T-helper 2 cell treated with Interferon-gamma antibody and Interleukin-4, amounts not matched to agents 100 ng/mL and 5 ng/mL, for 36 hours (primary cell): ENCODE results near the gene UBE2E1. TPM values are rescaled to one million over a fixed set of nuclear protein-coding genes. Genes with fewer than 3 reads are reported as not detected.

ENCODE experiments used
- intact Hi-C: fragments of 100-400 bp; cut with micrococcal nuclease; formaldehyde crosslinking; loops from one replicate; pipeline ENCODE4 v1.15.1; 2023
- total RNA-seq: library from RNA; stranded (reverse); gene quantifications from 2 replicates; pipeline ENCODE4 v1.2.3, GENCODE V29; 2022

The UBE2E1 gene
- total RNA-seq, 1 donor from 2014 or later = 68.5 TPM

DNA sequence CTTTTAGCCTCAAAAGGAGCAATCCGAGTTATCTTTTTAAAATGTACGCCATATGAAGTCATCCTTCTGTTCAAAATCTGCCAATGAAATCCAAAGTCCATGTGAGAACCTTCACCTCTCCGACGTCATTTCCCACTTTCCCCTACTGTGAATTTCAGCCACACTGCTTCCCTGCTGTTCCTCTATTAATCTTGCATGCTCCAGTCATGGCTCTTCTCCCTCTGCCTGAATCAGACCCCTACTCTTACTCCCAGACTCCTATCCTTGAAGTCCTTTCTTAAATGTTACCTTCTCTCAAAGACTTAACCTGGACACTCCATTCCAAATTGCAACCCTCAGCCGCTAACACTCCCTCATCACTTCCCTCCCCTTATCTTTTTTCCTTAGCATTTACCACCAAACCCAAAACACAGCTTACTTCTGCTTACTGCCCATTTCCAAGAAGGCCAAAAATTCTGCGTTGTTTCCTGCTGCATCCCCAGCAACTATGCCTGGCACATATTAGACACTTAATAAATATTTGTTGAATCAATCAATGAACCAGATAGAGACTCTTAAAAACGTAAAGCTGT is 109.9 kb downstream of the UBE2E1 start:
- intact Hi-C loops = loop anchor here (1.0 to 10.0 kb wide), 3 partner anchors 27 to 1749 kb away; partner anchors contain the start of gene TOP2B

DNA sequence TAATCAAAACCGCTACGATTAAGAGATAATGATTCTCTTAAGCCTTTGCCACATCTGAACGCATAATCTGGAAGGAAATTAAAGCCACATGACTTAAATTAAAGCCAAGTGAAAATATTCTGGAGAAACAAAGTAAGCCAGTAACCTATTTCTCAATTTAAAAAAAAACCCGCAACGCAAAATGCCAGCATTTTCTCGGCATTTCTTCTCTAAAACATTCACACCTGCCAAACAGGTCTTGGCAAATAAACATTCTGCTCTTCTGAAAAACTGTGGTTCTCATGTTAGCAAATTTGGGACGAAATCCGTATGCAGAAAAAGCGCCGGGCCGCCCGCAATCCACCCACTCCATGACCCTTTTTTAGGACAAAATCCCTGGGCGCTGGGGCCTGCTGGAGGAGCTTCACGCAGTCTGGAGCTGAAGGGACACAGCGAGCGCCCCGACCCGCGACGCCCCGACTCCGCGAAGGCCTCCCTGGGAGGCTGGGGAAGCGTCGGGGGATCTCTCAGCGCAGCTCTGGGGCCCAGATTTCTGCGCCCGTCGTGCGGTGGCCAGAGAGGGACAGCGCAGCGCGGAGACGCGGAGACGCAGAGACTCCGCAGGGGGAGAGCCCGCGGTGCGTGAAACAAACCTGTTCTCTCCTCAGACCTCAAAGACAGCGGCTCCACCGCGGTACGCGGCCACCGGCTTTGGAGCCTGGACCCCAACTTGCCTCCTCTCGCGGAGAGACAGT is 110.6 kb downstream of the UBE2E1 start:
- intact Hi-C loops = loop anchor here (1.0 to 10.0 kb wide), 3 partner anchors 28 to 1748 kb away; partner anchors contain the start of gene TOP2B

DNA sequence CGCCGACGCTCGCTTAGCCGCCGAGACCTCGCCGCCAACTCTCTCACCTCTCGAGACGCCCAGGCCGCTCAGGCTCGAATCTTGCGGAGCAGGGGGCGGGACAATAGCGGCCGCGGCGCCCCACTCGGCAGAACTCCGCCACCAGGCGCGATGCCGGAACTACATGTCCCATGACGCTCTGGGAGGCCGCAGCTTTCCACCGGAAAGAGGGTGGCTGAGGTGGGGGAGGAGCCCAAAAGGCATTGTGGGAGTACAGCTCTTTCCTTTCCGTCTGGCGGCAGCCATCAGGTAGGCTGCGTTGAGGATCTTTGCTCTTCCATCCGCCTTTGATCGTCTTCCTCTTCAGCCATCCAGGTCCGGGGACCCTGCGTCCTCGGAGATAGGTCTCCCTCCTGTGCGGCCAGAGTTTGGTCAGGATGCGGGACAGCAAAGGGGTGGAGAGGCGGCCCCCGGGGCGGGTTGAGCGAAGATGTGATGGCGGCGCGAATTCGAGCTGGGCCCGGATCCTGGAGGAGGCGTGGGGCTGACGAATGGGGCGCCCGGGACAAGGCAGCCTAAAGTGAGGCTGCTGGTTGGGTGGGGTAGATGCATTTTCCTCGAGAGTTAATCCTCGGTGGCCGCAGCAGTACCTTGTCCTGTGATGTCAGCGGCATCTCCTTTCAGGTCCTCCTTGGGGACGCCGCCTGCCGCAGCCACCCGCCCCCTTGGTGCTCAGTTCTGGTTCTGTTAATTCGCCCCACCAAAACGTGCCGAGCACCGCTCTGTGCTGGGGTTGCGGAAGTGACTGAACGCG is 111.3 kb downstream of the UBE2E1 start, which contains the start of the genes NKIRAS1 and RPL15:
Gene NKIRAS1 (minus strand): TSS at position 105 of the 793 bp plus-strand sequence. CDS start 6,086 bp downstream, outside the sequence.
Gene RPL15 (plus strand): TSS at position 247 of the 793 bp plus-strand sequence. CDS start 728 bp downstream, outside the sequence.
- intact Hi-C loops = loop anchor here (1.0 to 10.0 kb wide), 5 partner anchors 28 to 1748 kb away; partner anchors contain the start of genes NR1D2, TOP2B and UBE2E1

DNA sequence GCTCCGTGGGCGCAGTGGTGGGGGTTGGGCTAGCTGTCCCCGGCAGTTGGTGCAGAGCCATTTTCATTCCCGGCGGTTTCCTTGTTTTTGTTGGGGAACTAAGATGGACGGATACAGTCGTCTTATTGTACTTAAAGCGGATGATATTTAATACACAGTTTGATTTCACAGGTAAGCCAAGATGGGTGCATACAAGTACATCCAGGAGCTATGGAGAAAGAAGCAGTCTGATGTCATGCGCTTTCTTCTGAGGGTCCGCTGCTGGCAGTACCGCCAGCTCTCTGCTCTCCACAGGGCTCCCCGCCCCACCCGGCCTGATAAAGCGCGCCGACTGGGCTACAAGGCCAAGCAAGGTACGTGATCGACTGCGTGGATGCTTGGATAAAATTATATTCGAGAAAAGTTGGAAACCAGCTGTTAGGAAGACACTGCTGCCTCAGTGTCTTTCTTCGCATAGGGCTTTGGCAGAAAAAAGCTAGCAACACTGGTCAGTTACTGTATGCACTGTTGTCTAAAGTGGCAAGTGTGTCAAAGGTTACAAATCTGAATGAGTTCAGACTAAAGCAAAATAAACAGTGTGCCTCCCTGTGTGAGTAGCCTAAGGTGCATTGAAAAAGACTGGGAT is 112.0 kb downstream of the UBE2E1 start:
- intact Hi-C loops = loop anchor here (1.0 to 10.0 kb wide), 4 partner anchors 28 to 1747 kb away; partner anchors contain the start of genes NR1D2, TOP2B and UBE2E1

- intact Hi-C loops = loop anchor here (10.0 kb wide), 1 partner anchor 1746 kb away; the partner anchor contains the start of gene TOP2B
These were observed 112.6 kb downstream of the UBE2E1 start for GRCh38 chr3:23918331-23918730.

- intact Hi-C loops = loop anchor here (10.0 kb wide), 1 partner anchor 1745 kb away; the partner anchor contains the start of gene TOP2B
These were observed 113.9 kb downstream of the UBE2E1 start for GRCh38 chr3:23919628-23920027.

GRCh38 chr3:23920151-23920655 is 114.4 kb downstream of the UBE2E1 start:
- intact Hi-C loops = no loop called here

GRCh38 chr3:23921052-23921511 is 115.3 kb downstream of the UBE2E1 start:
- intact Hi-C loops = no loop called here

DNA sequence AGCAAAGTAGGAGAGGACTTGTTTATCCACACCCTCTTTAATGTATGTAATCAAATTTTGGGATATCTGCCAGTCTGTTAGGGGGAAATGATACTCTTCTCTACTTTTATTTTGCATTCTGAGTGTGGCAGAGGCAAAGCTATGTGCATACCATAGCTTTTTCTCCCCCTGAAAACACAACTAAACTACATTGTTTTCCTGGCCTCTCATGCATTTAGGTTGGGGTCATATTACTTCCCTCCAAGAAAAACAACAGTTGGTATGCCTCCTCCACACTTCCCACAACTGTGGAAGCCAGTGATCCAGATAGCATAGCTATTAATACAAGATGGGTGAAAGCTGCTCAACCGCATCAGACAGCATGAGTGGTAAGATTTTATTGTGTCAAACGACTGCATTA is 118.0 kb downstream of the UBE2E1 start:
- intact Hi-C loops = no loop called here

DNA sequence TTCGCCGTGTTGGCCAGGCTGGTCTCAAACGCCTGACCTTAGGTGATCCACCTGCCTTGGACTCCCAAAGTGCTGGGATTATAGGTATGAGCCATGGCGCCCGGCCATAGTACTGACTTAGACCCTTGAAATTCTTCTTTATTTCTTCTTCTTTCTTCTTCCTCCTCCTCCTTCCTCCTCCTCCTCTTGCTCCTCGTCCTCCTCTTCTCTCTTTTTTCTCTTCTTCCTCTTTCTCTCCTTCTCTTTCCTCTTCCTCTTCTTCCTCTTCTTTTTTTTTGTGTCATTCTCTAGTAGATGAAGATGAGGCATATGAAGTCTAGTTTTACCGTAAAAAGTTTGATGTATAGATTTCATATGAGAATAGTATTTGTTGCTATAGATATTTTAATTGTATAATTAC is 120.5 kb downstream of the UBE2E1 start:
- intact Hi-C loops = no loop called here

DNA sequence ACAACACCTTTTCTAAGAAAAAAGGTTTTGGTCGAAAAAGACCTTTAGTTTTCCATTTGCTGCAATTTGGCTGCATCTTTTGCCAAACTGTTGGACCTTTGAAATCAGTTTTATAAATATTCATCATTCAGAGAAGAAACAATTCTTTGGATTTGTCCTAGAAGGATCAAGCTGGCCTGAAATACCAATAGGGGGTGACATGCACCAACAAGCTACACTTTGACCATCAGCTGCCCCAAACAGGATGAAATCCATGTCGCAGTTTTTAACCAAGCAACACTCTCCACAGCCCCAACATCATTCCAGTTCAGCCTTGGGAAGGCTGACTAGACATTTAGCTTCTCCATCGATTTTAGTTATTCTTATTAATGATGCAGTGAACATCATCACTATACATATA is 121.0 kb downstream of the UBE2E1 start:
- intact Hi-C loops = no loop called here

DNA sequence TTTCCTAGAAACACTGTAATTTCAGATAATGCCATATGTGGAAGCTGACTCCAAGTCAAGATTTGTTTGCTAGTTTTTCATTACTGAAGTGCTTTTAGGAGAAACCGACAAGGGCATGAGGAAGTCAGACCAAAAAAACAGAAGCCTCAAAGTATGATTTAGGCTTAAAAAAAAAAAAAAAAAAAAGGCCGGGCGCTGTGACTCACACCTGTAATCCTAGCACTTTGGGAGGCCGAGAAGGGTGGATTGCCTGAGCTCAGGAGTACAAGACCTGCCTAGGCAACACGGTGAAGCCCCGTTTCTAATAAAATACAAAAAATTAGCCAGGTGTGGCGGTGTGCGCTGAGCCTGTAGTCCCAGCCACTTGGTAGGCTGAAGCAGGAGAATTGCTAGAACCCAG is 122.8 kb downstream of the UBE2E1 start:
- intact Hi-C loops = no loop called here

GRCh38 chr3:23931597-23931996 is 125.8 kb downstream of the UBE2E1 start:
- intact Hi-C loops = no loop called here

DNA sequence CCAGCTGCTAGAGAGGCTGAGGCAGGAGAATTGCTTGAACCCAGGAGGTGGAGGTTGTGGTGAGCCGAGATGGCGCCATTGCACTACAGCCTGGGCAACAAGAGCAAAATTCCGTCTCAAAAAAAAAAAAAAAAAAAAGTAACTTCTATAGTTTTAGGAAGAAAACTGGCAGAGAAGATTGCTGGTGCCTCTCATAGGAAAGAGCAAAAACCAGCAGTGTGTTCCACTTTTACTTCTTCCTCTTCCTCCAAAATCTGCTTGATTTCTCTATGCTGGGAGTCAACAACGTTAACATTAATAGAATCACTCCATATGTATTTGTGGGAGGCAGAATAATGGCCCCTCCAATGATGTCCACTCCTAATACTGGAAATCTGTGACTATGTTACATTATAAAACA is 126.8 kb downstream of the UBE2E1 start:
- intact Hi-C loops = no loop called here

GRCh38 chr3:23934253-23934652 is 128.5 kb downstream of the UBE2E1 start:
- intact Hi-C loops = no loop called here

DNA sequence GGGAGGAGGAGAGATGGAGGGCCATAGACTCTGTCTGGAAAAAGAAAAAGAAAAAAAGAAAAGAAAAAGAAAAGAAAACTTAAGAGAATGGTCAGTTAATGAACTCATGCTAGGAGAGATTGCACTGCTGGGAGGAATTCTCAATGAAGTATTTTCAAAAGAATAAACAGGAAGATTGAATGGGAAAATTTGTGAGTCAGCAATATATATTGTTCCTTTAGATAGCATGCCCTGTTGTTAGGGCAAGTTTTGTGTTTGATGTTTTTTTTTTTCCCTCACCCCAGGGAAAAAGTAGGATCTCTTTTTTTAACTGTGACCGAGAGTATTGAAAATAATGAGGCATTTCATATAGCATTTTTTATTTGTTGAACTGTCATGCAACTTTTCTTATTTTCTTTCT is 131.5 kb downstream of the UBE2E1 start:
- intact Hi-C loops = no loop called here

GRCh38 chr3:23938688-23939087 is 132.9 kb downstream of the UBE2E1 start:
- intact Hi-C loops = no loop called here

DNA sequence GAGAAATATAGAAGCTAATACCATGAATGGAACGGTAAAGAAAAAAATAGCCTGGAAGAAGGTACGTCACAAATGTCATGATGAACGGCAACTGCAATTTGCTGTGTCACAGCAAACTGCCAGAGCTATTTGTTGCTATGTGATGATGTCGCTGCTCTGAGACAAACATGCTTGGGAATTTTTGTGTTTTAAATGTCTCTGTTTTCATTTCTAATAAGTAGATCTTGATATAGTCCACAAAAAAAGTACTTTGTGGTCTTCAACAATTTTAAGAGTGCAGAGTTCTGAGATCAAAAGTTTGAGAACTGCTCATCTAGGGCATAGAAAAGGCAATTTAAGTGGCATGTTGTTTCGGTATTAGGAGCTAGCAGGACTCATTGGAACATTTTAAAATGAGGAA is 135.0 kb downstream of the UBE2E1 start:
- intact Hi-C loops = loop anchor here (10.0 kb wide), 1 partner anchor 1844 kb away; the partner anchor contains the start of gene NGLY1
